Colonic mucosa (tissue), 4 donors: ENCODE data around the gene CFAP54. TPM values are rescaled to one million over a fixed set of nuclear protein-coding genes. Genes with fewer than 3 reads are reported as not detected.

Experiments used
- DNase-seq: peaks from one replicate; pipeline ENCODE4 v3.0.0-alpha.2; 2020
- H3K27ac ChIP-seq: fragments of 200-600 bp; one replicate; pipeline ENCODE4 v1.8.0; 2021
- H3K27me3 ChIP-seq: fragments of 200-600 bp; one replicate; pipeline ENCODE4 v1.8.0; 2021
- H3K36me3 ChIP-seq: fragments of 200-600 bp; one replicate; pipeline ENCODE4 v1.8.0; 2021
- H3K4me1 ChIP-seq: fragments of 200-600 bp; one replicate; pipeline ENCODE4 v1.8.0; 2021; ENCODE audit warnings: mild to moderate bottlenecking
- H3K4me3 ChIP-seq: fragments of 200-600 bp; one replicate; pipeline ENCODE4 v1.8.0; 2021
- H3K9ac ChIP-seq, 2 donors: one replicate each; pipeline ENCODE4 v1.7.0; 2013; ENCODE audit warnings: control low read depth in 2 of 2, low read depth in 2 of 2, low read length in 2 of 2
- H3K9me3 ChIP-seq: fragments of 200-600 bp; one replicate; pipeline ENCODE4 v1.8.0; 2021
- intact Hi-C: fragments of 100-400 bp; cut with DNase I; formaldehyde crosslinking; loops from one replicate; pipeline ENCODE4 v1.14.1; 2022
- total RNA-seq, 2 donors: library from RNA; stranded (reverse); fragmentation: NEBNext Ultra II Directional in 1 of 2; extraction: Animal tissue kit (Norgen Biotek cat#: 25700) in 1 of 2; gene quantifications; one replicate each; pipeline ENCODE4 v1.2.1, GENCODE V29; 2021
- TF ChIP-seq, protein P1 (sequence below): fragments of 200-600 bp; IDR thresholded peaks from one replicate; pipeline ENCODE4 v1.8.0; 2022; ENCODE audit warnings: antibody characterized with exemption, mild to moderate bottlenecking
- donor health status: healthy.
- donor health status: DM: no; HTN: no; CAD: no.
- donor health status: DM: no; HTN: no; CAD: no.

The CFAP54 gene
- total RNA-seq, 2 donors from 2014 or later, result 0.32 TPM

- intact Hi-C loops, result no loop called here
- no peak for DNase-seq
- Histone ChIP-seq H3K9ac (no peak overlapping the region), H3K27me3 (no peaks in the 10 kb centered on the region), H3K36me3 (no peaks in the 10 kb centered on the region), H3K27ac (no peak overlapping the region), H3K9me3 (no peaks in the 10 kb centered on the region), H3K4me3 (no peak overlapping the region), H3K4me1 (no peaks in the 10 kb centered on the region)
- TF ChIP-seq, protein P1, sequence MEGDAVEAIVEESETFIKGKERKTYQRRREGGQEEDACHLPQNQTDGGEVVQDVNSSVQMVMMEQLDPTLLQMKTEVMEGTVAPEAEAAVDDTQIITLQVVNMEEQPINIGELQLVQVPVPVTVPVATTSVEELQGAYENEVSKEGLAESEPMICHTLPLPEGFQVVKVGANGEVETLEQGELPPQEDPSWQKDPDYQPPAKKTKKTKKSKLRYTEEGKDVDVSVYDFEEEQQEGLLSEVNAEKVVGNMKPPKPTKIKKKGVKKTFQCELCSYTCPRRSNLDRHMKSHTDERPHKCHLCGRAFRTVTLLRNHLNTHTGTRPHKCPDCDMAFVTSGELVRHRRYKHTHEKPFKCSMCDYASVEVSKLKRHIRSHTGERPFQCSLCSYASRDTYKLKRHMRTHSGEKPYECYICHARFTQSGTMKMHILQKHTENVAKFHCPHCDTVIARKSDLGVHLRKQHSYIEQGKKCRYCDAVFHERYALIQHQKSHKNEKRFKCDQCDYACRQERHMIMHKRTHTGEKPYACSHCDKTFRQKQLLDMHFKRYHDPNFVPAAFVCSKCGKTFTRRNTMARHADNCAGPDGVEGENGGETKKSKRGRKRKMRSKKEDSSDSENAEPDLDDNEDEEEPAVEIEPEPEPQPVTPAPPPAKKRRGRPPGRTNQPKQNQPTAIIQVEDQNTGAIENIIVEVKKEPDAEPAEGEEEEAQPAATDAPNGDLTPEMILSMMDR, result no peak
Measured at GRCh38 chr12:96886998-96887677, 397.8 kb downstream of the CFAP54 start.

DNA sequence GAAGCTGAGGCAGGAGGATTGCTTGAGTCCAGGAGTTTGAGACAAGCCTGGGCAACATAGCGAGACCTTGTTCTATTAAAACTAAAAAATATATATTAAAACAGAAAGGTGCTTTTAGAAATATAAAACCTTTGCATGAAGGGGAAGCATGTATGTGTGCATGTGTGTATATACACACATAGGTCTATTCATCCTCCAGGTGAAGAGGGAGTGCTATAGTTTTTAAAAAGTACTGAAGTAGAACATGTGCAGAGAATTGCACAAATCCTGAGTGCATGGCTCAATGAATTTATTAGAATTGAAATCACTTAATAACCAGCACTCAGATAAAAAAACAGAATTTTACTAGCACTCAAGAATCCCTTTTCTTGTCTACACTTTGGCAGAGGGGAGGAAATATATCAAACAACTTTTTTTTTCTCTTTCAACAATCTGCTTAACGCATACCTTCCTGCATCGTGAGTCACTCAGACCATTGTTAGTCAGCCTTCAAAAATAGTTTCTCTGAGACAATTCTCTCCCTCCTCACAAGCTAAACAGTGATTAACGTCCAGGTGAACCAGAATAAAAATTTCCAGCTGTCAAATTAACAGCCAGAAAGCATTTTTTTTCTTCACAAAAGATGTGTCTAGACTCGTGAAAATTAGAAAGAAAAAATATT, 400.0 kb downstream of the CFAP54 start:
- no peak overlapping the region for H3K9ac ChIP-seq
- no peak overlapping the region for H3K27ac ChIP-seq
- intact Hi-C loops, result no loop called here
- no peaks in the 10 kb centered on the region for H3K36me3 ChIP-seq
- TF ChIP-seq, protein P1, result no peak
- H3K4me3 ChIP-seq, result no peak overlapping the region
- H3K4me1 ChIP-seq, result no peaks in the 10 kb centered on the region
- no peaks in the 10 kb centered on the region for H3K9me3 ChIP-seq
- no peaks in the 10 kb centered on the region for H3K27me3 ChIP-seq
- DNase-seq, result no peak

DNA sequence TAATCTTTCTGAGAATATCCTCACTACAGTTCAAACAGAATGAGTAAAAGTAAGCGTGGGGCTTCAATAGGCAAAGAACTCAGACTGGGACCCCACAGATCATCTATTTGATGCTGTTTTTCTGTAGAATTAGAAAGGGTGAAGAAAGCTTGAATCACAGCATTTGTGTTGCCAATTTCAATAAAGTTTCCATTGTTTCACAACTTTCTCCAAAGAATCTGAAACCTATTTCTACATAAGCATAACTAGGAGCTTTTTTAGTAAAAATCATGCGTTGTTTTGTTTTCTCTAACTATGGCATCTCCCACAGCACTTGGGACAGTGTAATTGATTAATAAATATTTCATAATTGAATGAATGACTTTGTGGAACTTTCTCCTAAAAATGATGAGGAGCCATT, 401.0 kb downstream of the CFAP54 start:
- Histone ChIP-seq H3K4me1 (no peaks in the 10 kb centered on the region), H3K27me3 (no peaks in the 10 kb centered on the region), H3K9ac (no peak overlapping the region), H3K4me3 (no peak overlapping the region), H3K36me3 (no peaks in the 10 kb centered on the region), H3K9me3 (no peaks in the 10 kb centered on the region), H3K27ac (no peak overlapping the region)
- intact Hi-C loops, result no loop called here
- DNase-seq, result no peak
- TF ChIP-seq, protein P1, result no peak

DNA sequence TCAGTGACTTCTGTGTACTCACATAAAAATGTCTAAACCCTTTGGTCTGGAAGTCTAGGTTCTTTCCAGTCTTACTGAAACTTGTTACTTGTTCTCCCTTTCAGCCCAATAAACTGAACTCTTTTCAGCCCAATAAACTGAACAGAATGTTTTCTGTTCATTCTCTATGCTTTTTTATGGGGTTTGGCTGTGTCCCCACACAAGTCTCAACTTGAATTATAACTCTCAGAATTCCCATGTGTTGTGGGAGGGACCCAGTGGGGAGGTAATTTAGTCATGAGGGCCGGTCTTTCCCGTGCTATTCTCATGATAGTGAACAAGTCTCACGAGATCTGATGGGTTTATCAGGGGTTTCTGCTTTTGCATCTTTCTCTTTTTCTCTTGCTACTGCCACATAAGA, 402.7 kb downstream of the CFAP54 start:
- intact Hi-C loops, result no loop called here
- Histone ChIP-seq H3K4me3 (no peak overlapping the region), H3K36me3 (no peaks in the 10 kb centered on the region), H3K27ac (no peak overlapping the region), H3K9ac (no peak overlapping the region), H3K4me1 (no peaks in the 10 kb centered on the region), H3K9me3 (no peaks in the 10 kb centered on the region), H3K27me3 (no peaks in the 10 kb centered on the region)
- no peak for DNase-seq
- TF ChIP-seq, protein P1, result no peak

GRCh38 chr12:96897421-96897820, 408.0 kb downstream of the CFAP54 start:
- H3K27me3 ChIP-seq, result no peaks in the 10 kb centered on the region
- H3K9me3 ChIP-seq, result no peaks in the 10 kb centered on the region
- TF ChIP-seq, protein P1, result no peak
- no peak overlapping the region for H3K9ac ChIP-seq
- H3K36me3 ChIP-seq, result no peaks in the 10 kb centered on the region
- H3K4me3 ChIP-seq, result no peak overlapping the region
- H3K27ac ChIP-seq, result no peak overlapping the region
- DNase-seq, result no peak
- intact Hi-C loops, result no loop called here
- H3K4me1 ChIP-seq, result no peaks in the 10 kb centered on the region
